HUES64 (cell line): ENCODE measurements around the gene PEAK3.
"Not testable (repeated sequence)": the region's sequence is repeated elsewhere in the genome, so short reads cannot be mapped to it uniquely, and the experiment has no call there.

Experiments used
- H3K27ac ChIP-seq: 2 replicates; pipeline ENCODE4 v1.7.0; 2013; ENCODE audit warnings: low read depth, low read length, inconsistent platforms
- H3K27me3 ChIP-seq: 2 replicates; pipeline ENCODE4 v1.6.1; 2013; ENCODE audit warnings: mild to moderate bottlenecking, low read length; ENCODE audit not compliant: insufficient read depth
- H3K36me3 ChIP-seq: 2 replicates; pipeline ENCODE4 v1.6.1; 2013; ENCODE audit warnings: mild to moderate bottlenecking, low read length; ENCODE audit not compliant: insufficient read depth
- H3K4me1 ChIP-seq: 2 replicates; pipeline ENCODE4 v1.6.1; 2013; ENCODE audit warnings: mild to moderate bottlenecking, low read length, moderate library complexity; ENCODE audit not compliant: insufficient read depth
- H3K4me3 ChIP-seq: 2 replicates; pipeline ENCODE4 v1.5.1; 2013; ENCODE audit warnings: mild to moderate bottlenecking, low read length, moderate library complexity
- H3K9ac ChIP-seq: 2 replicates; pipeline ENCODE4 v1.6.1; 2013; ENCODE audit warnings: mild to moderate bottlenecking, low read depth, low read length
- H3K9me3 ChIP-seq: 2 replicates; pipeline ENCODE4 v1.6.1; 2013; ENCODE audit warnings: low read depth, low read length; ENCODE audit not compliant: insufficient read depth
- WGBS: fragments of 150-250, 120-280 bp; methylation state at CpG from one replicate; pipeline ENCODE4 v1.1.7; 2013; ENCODE audit warnings: missing lambda C conversion rate; 5-methylcytosine and 5-hydroxymethylcytosine counted together

Gene PEAK3

GRCh38 chr19:2287585-2288337 is 5.8 kb upstream of the PEAK3 start:
- H3K4me1 ChIP-seq: no peaks in the 10 kb centered on the region
- no peak overlapping the region for H3K4me3 ChIP-seq
- no peak overlapping the region for H3K9ac ChIP-seq
- no peaks in the 10 kb centered on the region for H3K36me3 ChIP-seq
- peaks cover 73% of the 10 kb centered on the region for H3K27me3 ChIP-seq
- H3K27ac ChIP-seq: no peak overlapping the region
- whole genome bisulfite sequencing: 85% methylated on average over 13 of the region's 13 CpGs
- no peaks in the 10 kb centered on the region for H3K9me3 ChIP-seq

DNA sequence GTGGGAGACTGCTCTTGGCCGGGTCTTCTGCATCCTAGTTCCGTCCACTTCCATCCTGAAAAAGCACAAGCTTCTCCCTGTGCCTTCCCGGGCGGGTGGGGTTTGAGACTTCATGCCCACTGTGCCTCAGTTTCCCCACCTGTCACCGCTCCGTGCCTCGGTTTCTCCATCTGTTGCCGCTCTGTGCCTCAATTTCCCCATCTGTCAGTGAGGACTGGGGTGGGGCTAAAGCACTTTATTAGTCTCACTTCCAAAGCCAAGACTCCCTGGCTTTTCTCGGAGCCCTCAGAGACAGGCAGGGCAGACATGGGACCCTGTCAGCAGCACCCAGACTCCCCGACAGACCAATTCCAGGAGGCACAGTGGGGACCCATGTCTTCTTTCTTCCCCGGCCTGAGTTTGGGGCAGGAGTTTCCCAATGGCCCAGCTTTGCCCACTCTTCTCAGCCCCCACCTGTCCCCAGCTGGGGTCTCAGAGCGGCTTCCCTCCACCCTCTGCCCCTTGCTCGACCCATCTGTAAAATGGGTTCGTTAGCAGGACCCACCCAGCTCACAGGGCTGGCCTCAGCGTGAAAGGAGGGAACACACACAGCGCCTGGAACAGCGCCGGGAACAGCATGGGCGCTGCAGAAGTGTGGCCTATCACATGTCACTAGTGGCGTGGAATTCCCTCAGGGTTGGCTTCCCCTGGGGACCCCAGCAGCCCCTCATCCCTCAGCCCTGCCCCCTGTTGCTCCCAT is 4.6 kb upstream of the PEAK3 start:
- Histone ChIP-seq H3K27ac (no peak overlapping the region), H3K9ac (no peak overlapping the region), H3K4me1 (no peaks in the 10 kb centered on the region), H3K9me3 (no peaks in the 10 kb centered on the region), H3K27me3 (peaks cover 73% of the 10 kb centered on the region), H3K36me3 (no peaks in the 10 kb centered on the region), H3K4me3 (no peak overlapping the region)
- WGBS: 85% methylated on average over 20 of the region's 20 CpGs

DNA sequence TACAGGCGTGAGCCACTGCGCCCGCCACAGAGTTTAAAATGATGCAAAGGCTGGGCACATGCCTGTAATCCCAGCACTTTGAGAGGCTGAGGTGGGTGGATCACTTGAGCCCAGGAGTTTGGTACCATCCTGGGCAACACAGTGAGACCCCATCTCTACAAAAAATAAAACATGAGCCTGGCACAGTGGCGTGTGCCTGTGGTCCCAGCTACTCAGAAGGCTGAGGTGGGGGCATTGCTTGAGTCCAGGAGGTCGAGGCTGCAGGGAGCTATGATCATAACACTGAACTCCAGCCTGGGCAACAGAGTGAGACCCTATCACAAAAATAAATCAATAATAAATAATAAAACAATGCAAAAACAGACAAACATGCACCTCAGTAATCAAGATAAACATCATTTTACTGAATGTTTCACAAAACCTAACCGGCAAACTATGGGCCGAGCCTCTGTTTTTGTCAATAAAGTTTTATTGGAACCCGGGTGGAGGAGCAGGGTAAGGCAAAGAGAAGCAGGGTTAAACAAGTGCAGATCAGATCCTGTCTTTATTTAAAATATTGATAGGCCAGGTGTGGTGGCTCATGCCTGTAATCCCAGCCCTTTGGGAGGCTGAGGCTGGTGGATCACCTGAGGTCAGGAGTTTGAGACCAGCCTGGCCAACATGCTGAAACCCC is 2.0 kb upstream of the PEAK3 start:
- Histone ChIP-seq H3K27me3 (peaks cover 48% of the 10 kb centered on the region), H3K9ac (no peak overlapping the region), H3K4me3 (no peak overlapping the region), H3K27ac (no peak overlapping the region), H3K9me3 (no peaks in the 10 kb centered on the region), H3K4me1 (no peaks in the 10 kb centered on the region), H3K36me3 (no peaks in the 10 kb centered on the region)
- 93% methylated on average over 8 of the region's 8 CpGs for WGBS

GRCh38 chr19:2282862-2283237 is 875 bp upstream of the PEAK3 start:
- no peak overlapping the region for H3K9ac ChIP-seq
- no peaks in the 10 kb centered on the region for H3K9me3 ChIP-seq
- H3K27me3 ChIP-seq: peaks cover 36% of the 10 kb centered on the region
- WGBS: 69% methylated on average over 11 of the region's 11 CpGs
- H3K36me3 ChIP-seq: no peaks in the 10 kb centered on the region
- H3K27ac ChIP-seq: no peak overlapping the region
- H3K4me3 ChIP-seq: 0 out of 2 replicates have a peak overlapping the region, but pooled peaks have one; percentile 52
- no peaks in the 10 kb centered on the region for H3K4me1 ChIP-seq

DNA sequence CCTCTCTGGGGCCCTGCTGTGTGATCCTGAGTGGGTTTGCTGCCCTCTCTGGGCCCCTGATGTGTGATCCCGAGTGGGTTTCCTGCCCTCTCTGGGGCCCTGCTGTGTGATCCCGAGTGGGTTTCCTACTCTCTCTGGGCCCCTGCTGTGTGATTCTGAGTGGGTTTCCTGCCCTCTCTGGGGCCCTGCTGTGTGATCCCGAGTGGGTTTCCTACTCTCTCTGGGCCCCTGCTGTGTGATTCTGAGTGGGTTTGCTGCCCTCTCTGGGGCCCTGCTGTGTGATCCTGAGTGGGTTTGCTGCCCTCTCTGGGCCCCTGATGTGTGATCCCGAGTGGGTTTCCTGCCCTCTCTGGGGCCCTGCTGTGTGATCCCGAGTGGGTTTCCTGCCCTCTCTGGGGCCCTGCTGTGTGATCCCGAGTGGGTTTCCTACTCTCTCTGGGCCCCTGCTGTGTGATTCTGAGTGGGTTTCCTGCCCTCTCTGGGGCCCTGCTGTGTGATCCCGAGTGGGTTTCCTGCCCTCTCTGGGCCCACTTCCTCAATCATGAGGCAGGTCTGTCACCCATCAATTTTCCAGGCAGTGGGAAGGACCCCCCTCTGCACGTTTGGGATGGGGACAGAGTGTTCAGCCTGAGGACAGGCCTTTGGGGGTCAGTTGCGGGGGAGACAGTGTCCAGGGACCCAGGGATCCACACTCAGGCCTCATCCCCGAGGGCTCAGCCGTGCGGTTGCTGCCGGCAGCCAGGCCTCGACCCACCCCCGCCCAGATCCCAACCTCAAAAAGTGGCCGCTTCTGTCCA is 512 bp downstream of the PEAK3 start:
- 40% methylated on average over 15 of the region's 16 CpGs for WGBS
- H3K9me3 ChIP-seq, H3K9ac ChIP-seq, H3K4me1 ChIP-seq, H3K27ac ChIP-seq, H3K36me3 ChIP-seq: not testable (repeated sequence)
- Histone ChIP-seq H3K4me3 (peak overlapping the region; percentile 52), H3K27me3 (peaks cover 24% of the 10 kb centered on the region)

DNA sequence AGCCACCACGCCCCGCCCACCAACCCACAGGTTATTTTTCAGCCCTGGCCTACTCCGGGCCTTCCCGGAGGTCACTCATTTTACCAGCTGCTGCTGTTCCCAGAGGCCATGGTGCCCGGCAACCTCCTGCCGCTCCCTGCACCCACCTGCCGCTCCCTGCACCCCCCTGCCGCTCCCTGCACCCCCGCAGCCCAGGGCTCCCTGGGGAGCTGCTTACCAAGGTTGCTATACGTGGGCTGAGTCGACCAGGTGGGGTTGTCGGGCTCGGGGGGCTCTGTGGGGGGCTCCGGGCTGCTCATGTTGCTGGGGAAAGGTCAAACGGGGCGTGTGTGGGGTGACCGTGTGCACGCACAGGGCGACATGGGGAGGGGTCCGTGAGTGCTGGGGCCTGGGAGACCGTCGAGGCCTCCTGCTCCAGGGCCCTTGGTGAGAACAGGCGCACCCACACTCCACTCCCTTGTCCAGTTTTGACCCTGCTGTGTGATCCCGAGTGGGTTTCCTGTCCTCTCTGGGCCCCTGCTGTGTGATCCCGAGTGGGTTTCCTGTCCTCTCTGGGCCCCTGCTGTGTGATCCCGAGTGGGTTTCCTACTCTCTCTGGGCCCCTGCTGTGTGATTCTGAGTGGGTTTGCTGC is 1.2 kb downstream of the PEAK3 start:
- Histone ChIP-seq H3K27me3 (peaks cover 19% of the 10 kb centered on the region), H3K4me1 (no peaks in the 10 kb centered on the region), H3K9me3 (no peaks in the 10 kb centered on the region), H3K36me3 (no peaks in the 10 kb centered on the region), H3K9ac (no peak overlapping the region), H3K4me3 (no peak overlapping the region), H3K27ac (no peak overlapping the region)
- 83% methylated on average over 26 of the region's 26 CpGs for WGBS

DNA sequence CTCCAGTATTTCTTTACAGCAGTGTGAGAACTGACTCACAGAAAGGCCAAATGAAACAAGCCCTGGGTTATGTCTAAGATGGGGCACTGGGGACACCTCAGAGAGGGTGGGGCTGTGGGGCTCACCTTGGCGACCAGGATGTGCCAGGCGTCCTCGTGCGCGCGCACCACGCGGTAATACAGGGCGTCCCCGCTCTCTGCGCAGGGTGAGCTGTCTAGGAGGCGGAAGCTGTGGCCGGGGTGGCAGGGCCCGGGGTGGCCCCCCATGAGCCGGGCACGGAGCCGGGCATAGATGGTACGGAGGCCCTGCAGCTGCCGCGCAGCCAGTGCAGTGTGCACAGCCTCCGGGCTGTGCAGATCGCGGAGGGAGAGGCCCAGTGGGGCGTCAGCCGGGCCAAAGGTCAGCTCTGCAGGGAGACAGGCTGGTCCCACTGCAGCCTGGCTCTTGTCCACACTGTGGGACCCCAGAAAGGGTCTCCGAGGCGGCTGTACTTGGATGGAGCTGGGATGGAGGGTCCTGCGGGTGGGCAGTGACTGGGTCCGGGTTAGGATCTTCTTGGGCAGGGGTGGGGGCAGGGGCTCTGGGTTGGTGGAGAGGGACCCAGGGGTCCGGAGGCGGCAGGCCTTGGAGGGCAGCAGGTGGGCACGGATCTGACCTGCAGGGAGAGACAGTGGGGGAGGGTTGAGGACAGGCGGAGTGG is 3.4 kb downstream of the PEAK3 start:
- no peak overlapping the region for H3K4me3 ChIP-seq
- no peaks in the 10 kb centered on the region for H3K9me3 ChIP-seq
- H3K9ac ChIP-seq: no peak overlapping the region
- peaks cover 19% of the 10 kb centered on the region for H3K27me3 ChIP-seq
- H3K27ac ChIP-seq: no peak overlapping the region
- H3K4me1 ChIP-seq: no peaks in the 10 kb centered on the region
- 93% methylated on average over 33 of the region's 33 CpGs for WGBS
- H3K36me3 ChIP-seq: no peaks in the 10 kb centered on the region

GRCh38 chr19:2277138-2277537 is 4.8 kb downstream of the PEAK3 start:
- H3K4me3 ChIP-seq: no peak overlapping the region

DNA sequence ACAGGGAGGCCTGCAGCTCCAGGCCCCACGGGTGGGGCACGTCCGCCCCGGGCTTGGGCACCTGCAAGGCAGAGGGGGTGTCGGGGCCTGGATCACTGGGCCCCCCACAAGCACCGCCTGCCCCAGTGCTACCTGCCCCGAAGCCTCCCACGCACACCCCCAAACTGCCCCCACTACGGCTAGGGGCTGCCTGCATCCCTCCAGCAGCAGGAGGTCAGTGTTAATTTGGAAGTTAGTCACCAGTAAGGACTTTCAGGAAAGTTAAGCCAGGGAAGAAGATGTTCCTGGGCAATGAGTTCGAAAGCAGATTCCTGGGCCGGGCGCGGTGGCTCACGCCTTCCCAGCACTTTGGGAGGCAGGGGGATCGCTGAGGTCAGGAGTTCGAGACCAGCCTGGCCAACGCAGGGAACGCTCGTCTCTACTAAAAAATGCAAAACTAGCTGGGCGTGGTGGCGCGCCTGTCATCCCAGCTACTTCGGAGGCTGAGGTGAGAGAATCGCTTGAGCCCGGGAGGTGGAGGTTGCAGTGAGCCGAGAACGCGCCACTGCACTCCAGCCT is 5.5 kb downstream of the PEAK3 start:
- no peak overlapping the region for H3K9ac ChIP-seq
- WGBS: 94% methylated on average over 28 of the region's 28 CpGs
- H3K36me3 ChIP-seq: peaks cover 16% of the 10 kb centered on the region
- peaks cover under 1% of the 10 kb centered on the region; the same call in 1 of the 2 replicates for H3K27me3 ChIP-seq
- H3K4me1 ChIP-seq: peaks cover 14% of the 10 kb centered on the region; the same call in 1 of the 2 replicates
- no peak overlapping the region for H3K27ac ChIP-seq
- H3K4me3 ChIP-seq: no peak overlapping the region
- H3K9me3 ChIP-seq: no peaks in the 10 kb centered on the region

More at GRCh38 chr19:2277138-2277537, 4.8 kb downstream of the PEAK3 start:
- peaks cover 11% of the 10 kb centered on the region for H3K36me3 ChIP-seq
- H3K27me3 ChIP-seq: peaks cover 6% of the 10 kb centered on the region
- 0 out of 2 replicates have a peak, but pooled peaks cover 10% of the 10 kb centered on the region for H3K4me1 ChIP-seq
- no peak overlapping the region for H3K27ac ChIP-seq
- 85% methylated on average over 9 of the region's 9 CpGs for WGBS
- no peaks in the 10 kb centered on the region for H3K9me3 ChIP-seq
- H3K9ac ChIP-seq: no peak overlapping the region
